Neural cell (in vitro differentiated cells): Measurements from ENCODE around the gene RETN.

Experiments
- POLR2AphosphoS5 ChIP-seq: IDR thresholded peaks from 2 replicates; pipeline ENCODE4 v1.6.1; 2012
- TF ChIP-seq, protein P1 (sequence below): fragments of 450-650 bp; IDR thresholded peaks from 2 replicates; pipeline ENCODE4 v1.5.1; 2014; ENCODE audit warnings: antibody characterized with exemption, mild to moderate bottlenecking, moderate library complexity; ENCODE audit not compliant: poor library complexity, severe bottlenecking
- TF ChIP-seq, protein P2 (sequence below): IDR thresholded peaks from 2 replicates; pipeline ENCODE4 v1.6.1; 2012; ENCODE audit warnings: borderline replicate concordance

DNA sequence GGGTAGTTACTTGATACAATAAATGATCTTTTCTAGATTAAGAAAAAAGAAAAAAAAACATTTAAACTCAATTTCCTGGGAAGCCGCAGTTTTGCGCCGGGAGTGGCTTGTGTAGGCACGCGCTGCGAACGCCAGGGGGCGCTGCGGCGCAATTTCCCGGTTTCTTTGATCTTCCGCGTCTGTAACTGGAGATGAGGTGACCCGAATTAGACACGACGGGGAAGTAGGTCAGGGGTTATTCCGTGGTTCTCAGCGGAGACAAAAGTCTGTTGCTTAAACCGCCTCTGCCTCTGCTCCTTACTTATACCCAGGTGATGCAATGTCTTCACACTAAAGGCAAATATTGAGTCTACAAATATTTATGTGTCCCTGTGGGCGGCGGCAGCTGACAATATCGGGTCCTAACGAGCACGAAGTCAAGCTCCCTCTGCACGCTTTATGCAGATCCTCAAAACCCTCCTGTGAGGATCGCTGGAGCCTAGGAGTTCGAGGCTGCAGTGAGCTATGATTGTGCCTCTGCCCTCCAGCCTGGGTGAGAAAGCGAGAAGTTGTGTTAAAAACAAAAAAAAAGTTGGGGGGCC is 16.7 kb upstream of the RETN start:
- TF ChIP-seq, protein P1, sequence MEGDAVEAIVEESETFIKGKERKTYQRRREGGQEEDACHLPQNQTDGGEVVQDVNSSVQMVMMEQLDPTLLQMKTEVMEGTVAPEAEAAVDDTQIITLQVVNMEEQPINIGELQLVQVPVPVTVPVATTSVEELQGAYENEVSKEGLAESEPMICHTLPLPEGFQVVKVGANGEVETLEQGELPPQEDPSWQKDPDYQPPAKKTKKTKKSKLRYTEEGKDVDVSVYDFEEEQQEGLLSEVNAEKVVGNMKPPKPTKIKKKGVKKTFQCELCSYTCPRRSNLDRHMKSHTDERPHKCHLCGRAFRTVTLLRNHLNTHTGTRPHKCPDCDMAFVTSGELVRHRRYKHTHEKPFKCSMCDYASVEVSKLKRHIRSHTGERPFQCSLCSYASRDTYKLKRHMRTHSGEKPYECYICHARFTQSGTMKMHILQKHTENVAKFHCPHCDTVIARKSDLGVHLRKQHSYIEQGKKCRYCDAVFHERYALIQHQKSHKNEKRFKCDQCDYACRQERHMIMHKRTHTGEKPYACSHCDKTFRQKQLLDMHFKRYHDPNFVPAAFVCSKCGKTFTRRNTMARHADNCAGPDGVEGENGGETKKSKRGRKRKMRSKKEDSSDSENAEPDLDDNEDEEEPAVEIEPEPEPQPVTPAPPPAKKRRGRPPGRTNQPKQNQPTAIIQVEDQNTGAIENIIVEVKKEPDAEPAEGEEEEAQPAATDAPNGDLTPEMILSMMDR, result peak; percentile 91
- TF ChIP-seq, protein P2, sequence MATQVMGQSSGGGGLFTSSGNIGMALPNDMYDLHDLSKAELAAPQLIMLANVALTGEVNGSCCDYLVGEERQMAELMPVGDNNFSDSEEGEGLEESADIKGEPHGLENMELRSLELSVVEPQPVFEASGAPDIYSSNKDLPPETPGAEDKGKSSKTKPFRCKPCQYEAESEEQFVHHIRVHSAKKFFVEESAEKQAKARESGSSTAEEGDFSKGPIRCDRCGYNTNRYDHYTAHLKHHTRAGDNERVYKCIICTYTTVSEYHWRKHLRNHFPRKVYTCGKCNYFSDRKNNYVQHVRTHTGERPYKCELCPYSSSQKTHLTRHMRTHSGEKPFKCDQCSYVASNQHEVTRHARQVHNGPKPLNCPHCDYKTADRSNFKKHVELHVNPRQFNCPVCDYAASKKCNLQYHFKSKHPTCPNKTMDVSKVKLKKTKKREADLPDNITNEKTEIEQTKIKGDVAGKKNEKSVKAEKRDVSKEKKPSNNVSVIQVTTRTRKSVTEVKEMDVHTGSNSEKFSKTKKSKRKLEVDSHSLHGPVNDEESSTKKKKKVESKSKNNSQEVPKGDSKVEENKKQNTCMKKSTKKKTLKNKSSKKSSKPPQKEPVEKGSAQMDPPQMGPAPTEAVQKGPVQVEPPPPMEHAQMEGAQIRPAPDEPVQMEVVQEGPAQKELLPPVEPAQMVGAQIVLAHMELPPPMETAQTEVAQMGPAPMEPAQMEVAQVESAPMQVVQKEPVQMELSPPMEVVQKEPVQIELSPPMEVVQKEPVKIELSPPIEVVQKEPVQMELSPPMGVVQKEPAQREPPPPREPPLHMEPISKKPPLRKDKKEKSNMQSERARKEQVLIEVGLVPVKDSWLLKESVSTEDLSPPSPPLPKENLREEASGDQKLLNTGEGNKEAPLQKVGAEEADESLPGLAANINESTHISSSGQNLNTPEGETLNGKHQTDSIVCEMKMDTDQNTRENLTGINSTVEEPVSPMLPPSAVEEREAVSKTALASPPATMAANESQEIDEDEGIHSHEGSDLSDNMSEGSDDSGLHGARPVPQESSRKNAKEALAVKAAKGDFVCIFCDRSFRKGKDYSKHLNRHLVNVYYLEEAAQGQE, result no peak
- TF ChIP-seq POLR2AphosphoS5, result no peak
